H9 (cell line): ENCODE data around the gene PPCDC. TPM values are rescaled to one million over a fixed set of nuclear protein-coding genes. Genes with fewer than 3 reads are reported as not detected.

Source experiments
- DNase-seq: peaks from one replicate; pipeline ENCODE4 v3.0.0-alpha.2; 2017
- H2AFZ ChIP-seq: one replicate; pipeline ENCODE4 v1.6.1; 2013; ENCODE audit warnings: mild to moderate bottlenecking, low read length, control low read depth, moderate library complexity
- H2AK5ac ChIP-seq: 2 replicates; pipeline ENCODE4 v1.6.1; 2013; ENCODE audit warnings: low read length, control low read depth, mixed read lengths; ENCODE audit not compliant: insufficient read length
- H2BK120ac ChIP-seq: one replicate; pipeline ENCODE4 v1.6.1; 2013; ENCODE audit warnings: low read depth, mild to moderate bottlenecking, low read length, control low read depth, inconsistent platforms; ENCODE audit not compliant: poor library complexity, severe bottlenecking
- H2BK12ac ChIP-seq: 2 replicates; pipeline ENCODE4 v1.6.1; 2013; ENCODE audit warnings: low read length, control low read depth, mixed read lengths, low read depth; ENCODE audit not compliant: insufficient read length
- H2BK15ac ChIP-seq: 2 replicates; pipeline ENCODE4 v1.6.1; 2013; ENCODE audit warnings: low read depth, low read length, control low read depth
- H2BK20ac ChIP-seq: one replicate; pipeline ENCODE4 v1.6.1; 2013; ENCODE audit warnings: low read depth, mild to moderate bottlenecking, low read length, control low read depth, inconsistent platforms; ENCODE audit not compliant: poor library complexity, severe bottlenecking
- H2BK5ac ChIP-seq: 2 replicates; pipeline ENCODE4 v1.6.1; 2013; ENCODE audit warnings: low read length, control low read depth, mixed read lengths; ENCODE audit not compliant: insufficient read length
- H3K14ac ChIP-seq: 2 replicates; pipeline ENCODE4 v1.6.1; 2013; ENCODE audit warnings: low read length, control low read depth; ENCODE audit not compliant: insufficient read depth
- H3K18ac ChIP-seq: 2 replicates; pipeline ENCODE4 v1.6.1; 2013; ENCODE audit warnings: low read depth, mild to moderate bottlenecking, mixed read lengths, low read length, control low read depth; ENCODE audit not compliant: insufficient read length
- H3K23ac ChIP-seq: 2 replicates; pipeline ENCODE4 v1.6.1; 2013; ENCODE audit warnings: low read length, control low read depth, mixed read lengths, low read depth; ENCODE audit not compliant: insufficient read length
- H3K23me2 ChIP-seq: 2 replicates; pipeline ENCODE4 v1.6.1; 2013; ENCODE audit warnings: low read depth, mild to moderate bottlenecking, mixed read lengths, low read length, control low read depth; ENCODE audit not compliant: insufficient read length, poor library complexity, severe bottlenecking
- H3K27ac ChIP-seq: 2 replicates; pipeline ENCODE4 v1.5.1; 2013; ENCODE audit warnings: low read length, control low read depth, mixed read lengths, low read depth; ENCODE audit not compliant: insufficient read length
- H3K27me3 ChIP-seq: 2 replicates; pipeline ENCODE4 v1.6.1; 2013; ENCODE audit warnings: low read length, control low read depth, inconsistent platforms; ENCODE audit not compliant: insufficient read depth
- H3K4ac ChIP-seq: 2 replicates; pipeline ENCODE4 v1.6.1; 2013; ENCODE audit warnings: low read depth, mild to moderate bottlenecking, control low read depth, inconsistent platforms, low read length, moderate library complexity
- H3K4me1 ChIP-seq: 2 replicates; pipeline ENCODE4 v1.6.1; 2013; ENCODE audit warnings: low read length, control low read depth, inconsistent platforms; ENCODE audit not compliant: insufficient read depth
- H3K4me2 ChIP-seq: 2 replicates; pipeline ENCODE4 v1.6.1; 2013; ENCODE audit warnings: low read length, control low read depth, mixed read lengths; ENCODE audit not compliant: insufficient read length, insufficient read depth
- H3K56ac ChIP-seq: 2 replicates; pipeline ENCODE4 v1.6.1; 2013; ENCODE audit warnings: low read depth, mild to moderate bottlenecking, mixed read lengths, low read length, control low read depth; ENCODE audit not compliant: insufficient read length
- H3K79me1 ChIP-seq: 2 replicates; pipeline ENCODE4 v1.6.1; 2013; ENCODE audit warnings: low read depth, mild to moderate bottlenecking, moderate library complexity, low read length, control low read depth, inconsistent platforms; ENCODE audit not compliant: insufficient read depth, poor library complexity, severe bottlenecking
- H3K79me2 ChIP-seq: 2 replicates; pipeline ENCODE4 v1.6.1; 2013; ENCODE audit warnings: low read length, control low read depth, inconsistent platforms; ENCODE audit not compliant: insufficient read depth
- H3K9ac ChIP-seq: 2 replicates; pipeline ENCODE4 v1.6.1; 2013; ENCODE audit warnings: low read length, control low read depth, mixed read lengths; ENCODE audit not compliant: insufficient read length; ENCODE audit errors: extremely low read depth
- H3K9me3 ChIP-seq: one replicate; pipeline ENCODE4 v1.6.1; 2013; ENCODE audit warnings: low read depth, low read length, inconsistent platforms; ENCODE audit not compliant: control insufficient read depth
- H3T11ph ChIP-seq: one replicate; pipeline ENCODE4 v1.6.1; 2013; ENCODE audit warnings: mild to moderate bottlenecking, low read length, control low read depth, inconsistent platforms
- H4K20me1 ChIP-seq: one replicate; pipeline ENCODE4 v1.6.1; 2013; ENCODE audit not compliant: control insufficient read depth, insufficient read length, insufficient read depth
- H4K5ac ChIP-seq: 2 replicates; pipeline ENCODE4 v1.6.1; 2013; ENCODE audit warnings: low read depth, mild to moderate bottlenecking, mixed read lengths, low read length, control low read depth; ENCODE audit not compliant: insufficient read length
- H4K8ac ChIP-seq: replicated peaks from 2 replicates; pipeline ENCODE4 v1.6.1; 2013; ENCODE audit warnings: low read length, control low read depth, mixed read lengths, low read depth; ENCODE audit not compliant: insufficient read length
- H4K91ac ChIP-seq: 2 replicates; pipeline ENCODE4 v1.6.1; 2013; ENCODE audit warnings: low read depth, mild to moderate bottlenecking, moderate library complexity, mixed read lengths, low read length, control low read depth; ENCODE audit not compliant: insufficient read length
- H3K27ac Mint-ChIP-seq, 3 experiments: 2 replicates in 2 of 3; 3 replicates in 1 of 3; pipeline ENCODE4 v1.8.0; 2020 to 2021; ENCODE audit warnings: mixed read lengths in 3 of 3, mild to moderate bottlenecking in 1 of 3, moderate library complexity in 1 of 3
- H3K27me3 Mint-ChIP-seq: 2 replicates; pipeline ENCODE4 v1.8.0; 2021; ENCODE audit warnings: low read depth, mild to moderate bottlenecking, moderate library complexity, mixed read lengths
- H3K36me3 Mint-ChIP-seq, 3 experiments: 2 replicates in 2 of 3; 3 replicates in 1 of 3; pipeline ENCODE4 v1.8.0; 2020 to 2021; ENCODE audit warnings: low read depth in 3 of 3, mixed read lengths in 3 of 3; ENCODE audit not compliant: insufficient read depth in 1 of 3
- H3K4me1 Mint-ChIP-seq, 2 experiments: 2 replicates each; pipeline ENCODE4 v1.8.0; 2020; ENCODE audit warnings: mixed read lengths in 2 of 2
- H3K4me3 Mint-ChIP-seq, 2 experiments: 2 replicates in 1 of 2; 3 replicates in 1 of 2; pipeline ENCODE4 v1.8.0; 2020 to 2021; ENCODE audit warnings: mild to moderate bottlenecking in 2 of 2, mixed read lengths in 2 of 2, moderate library complexity in 1 of 2
- H3K9me3 Mint-ChIP-seq, 2 experiments: 2 replicates in 1 of 2; 3 replicates in 1 of 2; pipeline ENCODE4 v1.8.0; 2020; ENCODE audit warnings: mild to moderate bottlenecking in 2 of 2, mixed read lengths in 2 of 2, moderate library complexity in 1 of 2
- CTCF ChIP-seq: fragments of 200-600 bp; sonication (generic); conservative IDR thresholded peaks from 3 replicates; pipeline ENCODE4 v1.8.0; 2021; ENCODE audit warnings: antibody characterized with exemption, mild to moderate bottlenecking
- WGBS: extraction: QIAGEN DNeasy Blood & Tissue Kit; methylation state at CpG from one replicate; pipeline ENCODE4 v1.1.7; 2013; ENCODE audit warnings: missing lambda C conversion rate, low lambda C conversion rate, mixed read lengths; ENCODE audit not compliant: insufficient read length; ENCODE audit errors: extremely low coverage; 5-methylcytosine and 5-hydroxymethylcytosine counted together
- total RNA-seq: library from RNA; stranded (reverse); gene quantifications from 2 replicates; pipeline ENCODE4 v1.2.1, GENCODE V29; 2021

The PPCDC gene
- total RNA-seq, 1 experiment from 2014 or later, result 17.6 TPM

DNA sequence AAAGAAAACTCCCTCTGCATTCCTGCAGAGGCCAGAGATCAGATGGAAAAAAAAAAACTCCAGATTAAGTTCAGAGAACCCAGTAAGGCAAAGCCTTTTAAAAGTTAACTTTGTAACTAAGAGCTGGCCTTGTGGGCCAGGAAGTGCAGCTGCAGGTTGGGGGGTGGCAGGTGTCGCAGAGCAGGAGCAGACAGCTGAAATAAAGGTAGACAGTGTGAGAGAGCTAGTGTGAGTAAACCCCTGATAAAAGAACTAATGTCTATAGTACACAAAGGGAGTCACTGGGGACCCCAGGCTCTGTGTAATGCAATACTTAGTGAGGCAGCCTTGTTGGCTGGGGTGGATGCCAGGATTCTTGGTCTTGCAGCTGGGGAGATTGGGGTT lies 42.1 kb downstream of the PPCDC start:
- Histone ChIP-seq H2BK20ac (no peak overlapping the region), H3K56ac (no peak overlapping the region), H3K27ac (no peak overlapping the region), H3K18ac (no peak overlapping the region), H4K8ac (no peak overlapping the region), H3K4ac (no peak overlapping the region), H3K79me2 (no peaks in the 10 kb centered on the region), H4K20me1 (no peaks in the 10 kb centered on the region), H2BK12ac (no peak overlapping the region), H3K4me2 (no peak overlapping the region), H3K9me3 (no peaks in the 10 kb centered on the region), H3K27me3 (no peaks in the 10 kb centered on the region), H2BK5ac (no peak overlapping the region), H3K9ac (no peak overlapping the region), H2AFZ (no peak overlapping the region), H2BK15ac (no peak overlapping the region), H3K23me2 (no peaks in the 10 kb centered on the region), H4K5ac (no peak overlapping the region), H2BK120ac (no peak overlapping the region), H4K91ac (no peak overlapping the region), H3K23ac (no peak overlapping the region), H3K14ac (no peak overlapping the region), H3K79me1 (no peaks in the 10 kb centered on the region), H3K4me1 (no peaks in the 10 kb centered on the region; the same call in 1 of the 2 replicates), H3T11ph (no peak overlapping the region), H2AK5ac (no peak overlapping the region)
- no peak for TF ChIP-seq CTCF
- WGBS, result no CpG with 5 or more reads among the region's 1 CpG
- no peak overlapping the region for H3K4me3 Mint-ChIP-seq
- peaks cover 14% of the 10 kb centered on the region for H3K27me3 Mint-ChIP-seq
- peaks cover 6 to 19% (median 9%) of the 10 kb centered on the region in 3 experiments for H3K36me3 Mint-ChIP-seq
- H3K27ac Mint-ChIP-seq, result no peak overlapping the region; a peak in 1 of 7 replicates
- no peak for DNase-seq
- peaks cover 11 to 20% of the 10 kb centered on the region in 2 experiments for H3K9me3 Mint-ChIP-seq
- H3K4me1 Mint-ChIP-seq, result peaks cover 20 to 23% of the 10 kb centered on the region in 2 experiments
